Activated T-helper 17 cell treated with anti-CD3 and anti-CD28 coated beads, Interleukin-2, amount 50 U/mL, for 72 hours (primary cell): ENCODE measurements around the gene ADORA3. TPM values are rescaled to one million over a fixed set of nuclear protein-coding genes. Genes with fewer than 3 reads are reported as not detected.

ENCODE experiments used
- ATAC-seq: fragments of 150-1000 bp; cut with Tn5 transposase; replicated peaks from 2 replicates; pipeline ENCODE4 v1.10.0; 2021; ENCODE audit warnings: mild to moderate bottlenecking, moderate library complexity
- H3K27ac Mint-ChIP-seq: one replicate; pipeline ENCODE4 v1.8.0; 2022; ENCODE audit warnings: mixed read lengths
- H3K27me3 Mint-ChIP-seq: one replicate; pipeline ENCODE4 v1.8.0; 2022; ENCODE audit warnings: mixed read lengths
- H3K36me3 Mint-ChIP-seq: one replicate; pipeline ENCODE4 v1.8.0; 2022; ENCODE audit warnings: low read depth, mild to moderate bottlenecking, mixed read lengths
- H3K4me1 Mint-ChIP-seq: one replicate; pipeline ENCODE4 v1.8.0; 2022; ENCODE audit warnings: mixed read lengths
- H3K4me3 Mint-ChIP-seq: one replicate; pipeline ENCODE4 v1.8.0; 2022; ENCODE audit warnings: mild to moderate bottlenecking, mixed read lengths
- H3K9me3 Mint-ChIP-seq: one replicate; pipeline ENCODE4 v1.8.0; 2022; ENCODE audit warnings: mixed read lengths
- total RNA-seq, 2 donors: library from RNA; stranded (reverse); gene quantifications; one replicate each; pipeline ENCODE4 v1.2.3, GENCODE V29; 2022

Gene ADORA3
- total RNA-seq, 2 donors from 2014 or later, result not detected

DNA sequence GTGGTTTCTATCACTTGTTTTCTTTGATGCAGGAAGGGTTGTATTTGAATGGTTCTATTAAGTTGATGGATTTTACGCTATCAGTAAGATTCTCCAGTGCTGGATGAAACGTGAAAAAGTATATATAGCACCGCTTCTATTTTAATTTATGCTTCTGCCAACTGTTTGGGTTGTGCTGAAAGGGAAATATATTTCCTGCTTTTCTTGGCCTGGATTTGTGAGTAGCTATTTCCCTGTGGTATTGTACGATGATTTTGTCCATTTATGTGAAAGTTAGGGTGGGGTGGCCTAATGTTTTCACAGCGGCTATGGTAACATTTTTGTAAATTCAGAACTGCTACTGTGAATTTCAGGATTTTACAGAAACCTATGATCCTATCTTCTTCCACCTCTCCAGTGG is 29.3 kb downstream of the ADORA3 start:
- H3K4me3 Mint-ChIP-seq, result no peak overlapping the region
- H3K27me3 Mint-ChIP-seq, result no peaks in the 10 kb centered on the region
- peaks cover 37% of the 10 kb centered on the region for H3K4me1 Mint-ChIP-seq
- ATAC-seq, result no peak
- H3K9me3 Mint-ChIP-seq, result peaks cover 5% of the 10 kb centered on the region
- H3K27ac Mint-ChIP-seq, result peak overlapping the region; percentile 83
- peaks cover 22% of the 10 kb centered on the region for H3K36me3 Mint-ChIP-seq

DNA sequence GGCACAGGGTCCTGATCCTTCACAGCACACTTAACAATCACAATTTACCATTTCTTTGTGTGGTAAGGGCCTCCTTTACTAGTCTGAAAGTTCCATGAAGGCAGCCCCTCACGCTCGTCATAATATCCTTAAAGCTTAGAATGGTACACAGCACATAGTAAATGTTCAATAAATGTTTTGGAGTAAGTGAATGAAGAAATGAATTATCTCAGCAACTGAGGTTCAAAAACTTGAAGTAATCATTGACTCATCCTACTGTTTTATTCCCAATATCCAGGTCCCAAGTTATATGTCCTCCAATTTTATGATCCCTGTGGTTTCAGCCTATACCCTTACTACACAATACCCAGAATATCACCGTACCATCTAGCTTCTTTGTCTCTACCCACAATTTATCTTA is 31.9 kb downstream of the ADORA3 start:
- Mint-ChIP-seq H3K9me3 (no peaks in the 10 kb centered on the region), H3K27me3 (no peaks in the 10 kb centered on the region), H3K4me1 (peaks cover 17% of the 10 kb centered on the region), H3K36me3 (peaks cover 7% of the 10 kb centered on the region), H3K27ac (no peak overlapping the region), H3K4me3 (no peak overlapping the region)
- ATAC-seq, result no peak

DNA sequence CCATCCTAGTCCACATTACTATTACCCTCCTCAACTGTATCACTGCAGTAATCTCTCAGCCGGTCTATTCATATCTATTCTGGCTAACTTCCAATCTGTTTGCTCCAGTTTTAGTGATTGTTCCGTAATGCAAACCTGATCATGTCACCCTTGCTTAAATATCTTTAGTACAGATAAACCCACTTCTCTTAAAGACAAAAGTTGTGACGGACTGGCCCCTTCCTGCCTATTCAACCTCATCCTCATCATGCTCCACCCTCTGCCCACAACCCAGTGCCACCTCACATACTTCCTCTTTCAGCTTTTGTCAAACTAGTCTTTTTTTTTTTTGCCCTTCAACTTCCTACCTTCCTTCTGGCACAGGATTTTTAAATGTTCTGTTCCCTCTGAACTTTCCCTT is 32.4 kb downstream of the ADORA3 start:
- peak; percentile 78 for ATAC-seq
- no peaks in the 10 kb centered on the region for H3K9me3 Mint-ChIP-seq
- peaks cover 7% of the 10 kb centered on the region for H3K36me3 Mint-ChIP-seq
- H3K27me3 Mint-ChIP-seq, result no peaks in the 10 kb centered on the region
- H3K4me3 Mint-ChIP-seq, result no peak overlapping the region
- no peak overlapping the region for H3K27ac Mint-ChIP-seq
- H3K4me1 Mint-ChIP-seq, result peaks cover 15% of the 10 kb centered on the region

DNA sequence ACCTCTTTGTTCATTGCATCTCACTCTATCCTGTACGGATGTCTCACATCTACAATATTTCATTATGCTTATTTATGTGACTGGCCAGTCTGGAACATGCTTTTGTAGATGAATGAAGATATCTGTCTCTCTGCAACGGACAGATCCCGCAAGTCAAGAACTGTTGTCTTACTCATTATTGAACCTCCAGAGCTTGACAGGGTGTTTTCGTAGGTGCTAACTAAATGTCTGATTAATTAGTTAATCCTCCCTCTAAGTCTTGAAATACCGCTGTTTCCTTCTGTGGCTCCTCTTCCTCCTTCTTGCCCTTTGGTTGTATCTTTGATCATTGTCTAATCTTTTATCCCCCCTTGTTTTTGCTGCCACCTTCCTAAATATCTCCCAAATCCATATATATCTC is 32.8 kb downstream of the ADORA3 start:
- Mint-ChIP-seq H3K36me3 (peaks cover 7% of the 10 kb centered on the region), H3K4me3 (no peak overlapping the region), H3K27ac (no peak overlapping the region), H3K27me3 (no peaks in the 10 kb centered on the region), H3K4me1 (peaks cover 11% of the 10 kb centered on the region), H3K9me3 (no peaks in the 10 kb centered on the region)
- ATAC-seq, result peak; percentile 7

DNA sequence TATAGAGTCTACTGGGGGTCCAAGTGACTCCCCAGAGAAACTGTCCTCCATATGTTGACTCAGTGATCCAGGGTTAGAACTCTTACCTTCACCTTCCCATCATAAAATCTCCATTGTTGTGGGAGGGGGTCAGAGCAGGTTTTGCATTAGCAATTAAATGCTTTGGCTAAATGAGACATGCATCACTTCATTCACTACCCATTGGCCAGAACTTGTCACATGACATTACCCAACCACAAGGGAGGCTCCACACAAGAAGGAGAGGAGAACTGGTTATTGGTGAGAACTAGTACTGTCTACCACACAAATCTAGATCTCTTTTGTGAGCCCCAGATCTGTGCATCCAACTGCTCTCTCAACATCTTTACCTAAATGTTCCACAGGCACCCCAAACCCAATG is 33.9 kb downstream of the ADORA3 start:
- H3K4me1 Mint-ChIP-seq, result peaks cover 6% of the 10 kb centered on the region
- H3K27me3 Mint-ChIP-seq, result no peaks in the 10 kb centered on the region
- H3K36me3 Mint-ChIP-seq, result peaks cover 12% of the 10 kb centered on the region
- H3K9me3 Mint-ChIP-seq, result no peaks in the 10 kb centered on the region
- H3K4me3 Mint-ChIP-seq, result no peak overlapping the region
- no peak for ATAC-seq
- H3K27ac Mint-ChIP-seq, result no peak overlapping the region

DNA sequence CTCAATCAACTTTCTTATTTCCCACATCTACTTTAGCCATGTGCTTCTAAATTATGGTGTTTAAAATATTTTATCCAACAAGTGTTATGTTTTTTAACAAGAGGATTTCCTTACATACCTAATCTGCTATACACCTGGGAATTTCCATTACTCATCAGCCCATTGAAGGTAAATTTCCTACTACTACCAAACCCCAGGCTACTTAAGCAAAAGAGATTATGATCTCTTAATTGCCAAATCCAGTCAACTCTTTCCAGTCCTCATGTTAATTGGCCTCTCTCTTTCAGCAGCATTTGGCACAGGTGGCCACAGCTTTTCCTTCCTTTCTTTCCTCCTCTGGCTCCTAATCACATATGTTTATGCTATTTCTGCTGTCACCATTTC is 34.7 kb downstream of the ADORA3 start:
- Mint-ChIP-seq H3K9me3 (no peaks in the 10 kb centered on the region), H3K4me1 (peaks cover 6% of the 10 kb centered on the region), H3K27me3 (no peaks in the 10 kb centered on the region), H3K4me3 (no peak overlapping the region), H3K36me3 (peaks cover 18% of the 10 kb centered on the region), H3K27ac (no peak overlapping the region)
- ATAC-seq, result no peak

DNA sequence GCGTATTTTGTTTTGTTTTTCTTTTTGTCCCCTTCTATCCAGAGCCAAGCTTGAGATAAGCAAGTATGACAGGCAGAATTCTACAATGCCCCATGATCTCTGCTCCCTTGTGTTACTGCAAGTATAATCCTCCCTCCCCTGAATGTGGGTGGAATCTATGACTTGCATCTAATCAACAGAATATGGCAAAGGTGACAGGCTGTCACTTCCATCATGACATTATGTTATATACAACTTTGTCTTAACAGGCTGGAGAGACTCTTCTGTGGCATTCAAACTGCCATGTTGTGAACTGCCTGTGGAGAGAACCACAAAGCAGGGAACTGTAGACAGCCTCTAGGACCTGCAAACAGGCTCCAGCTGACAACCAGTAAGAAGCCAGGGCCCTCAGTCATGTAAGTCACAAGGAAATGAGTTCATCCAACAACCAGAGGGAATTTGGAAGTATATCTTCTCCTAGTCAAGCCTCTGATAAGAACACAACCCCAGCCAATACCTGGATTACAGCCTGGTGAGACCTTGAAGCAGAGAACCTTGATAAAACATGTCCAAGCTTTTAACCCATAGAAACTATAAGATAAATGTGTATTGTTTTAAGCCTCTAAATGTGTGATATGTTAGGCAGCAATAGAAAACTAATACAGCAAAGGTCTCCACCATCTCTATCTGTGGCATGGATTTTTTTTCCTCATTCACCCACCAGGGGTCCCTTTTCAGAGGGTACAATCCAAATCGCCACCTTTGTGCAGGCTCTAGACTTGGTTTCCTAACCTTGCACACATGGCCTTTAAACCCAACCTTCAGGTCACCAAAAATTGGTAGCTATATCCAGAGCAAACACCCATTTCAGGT is 35.3 kb downstream of the ADORA3 start:
- H3K4me3 Mint-ChIP-seq, result no peak overlapping the region
- peaks cover 24% of the 10 kb centered on the region for H3K36me3 Mint-ChIP-seq
- H3K4me1 Mint-ChIP-seq, result peaks cover 12% of the 10 kb centered on the region
- no peak for ATAC-seq
- no peak overlapping the region for H3K27ac Mint-ChIP-seq
- H3K27me3 Mint-ChIP-seq, result no peaks in the 10 kb centered on the region
- no peaks in the 10 kb centered on the region for H3K9me3 Mint-ChIP-seq

DNA sequence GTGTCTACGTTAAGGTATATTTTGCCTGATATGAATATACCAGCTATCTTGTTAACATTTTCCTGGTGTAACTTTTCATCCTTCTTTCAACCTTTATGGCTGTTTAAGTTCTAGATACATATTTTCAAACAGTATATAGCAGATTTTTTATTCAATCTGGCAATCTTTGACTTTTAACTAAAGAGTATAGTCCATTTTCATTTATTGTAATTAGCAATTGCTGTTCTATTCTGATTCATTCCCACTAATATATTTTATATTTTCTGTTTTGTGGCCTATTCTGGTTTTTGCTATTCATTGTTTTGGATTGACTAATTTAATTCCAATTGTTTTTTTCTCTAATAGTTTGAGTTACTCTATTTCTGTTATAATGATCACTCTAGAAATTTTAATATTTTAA is 37.0 kb downstream of the ADORA3 start:
- H3K4me1 Mint-ChIP-seq, result peaks cover 10% of the 10 kb centered on the region
- H3K9me3 Mint-ChIP-seq, result no peaks in the 10 kb centered on the region
- no peak for ATAC-seq
- H3K4me3 Mint-ChIP-seq, result no peak overlapping the region
- peaks cover 34% of the 10 kb centered on the region for H3K36me3 Mint-ChIP-seq
- H3K27me3 Mint-ChIP-seq, result no peaks in the 10 kb centered on the region
- H3K27ac Mint-ChIP-seq, result no peak overlapping the region

DNA sequence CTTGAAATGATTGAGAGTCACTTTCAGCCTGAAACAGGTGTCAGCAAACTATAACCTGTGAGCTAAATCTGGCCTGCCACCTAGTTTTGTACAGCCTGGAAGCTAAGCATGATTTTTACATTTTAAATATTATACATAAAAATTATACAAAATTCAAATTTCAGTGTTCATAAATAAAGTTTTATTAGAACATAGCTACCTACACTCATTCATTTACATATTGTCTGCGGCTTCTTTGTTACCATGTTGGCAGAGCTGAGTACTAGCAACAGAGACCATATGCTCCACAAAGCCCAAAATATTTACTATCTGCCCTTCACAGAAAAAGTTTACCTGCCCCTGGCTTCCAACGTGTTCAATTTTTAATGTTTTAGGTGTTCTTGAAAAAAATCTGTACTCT is 37.7 kb downstream of the ADORA3 start:
- Mint-ChIP-seq H3K9me3 (no peaks in the 10 kb centered on the region), H3K27ac (no peak overlapping the region)

DNA sequence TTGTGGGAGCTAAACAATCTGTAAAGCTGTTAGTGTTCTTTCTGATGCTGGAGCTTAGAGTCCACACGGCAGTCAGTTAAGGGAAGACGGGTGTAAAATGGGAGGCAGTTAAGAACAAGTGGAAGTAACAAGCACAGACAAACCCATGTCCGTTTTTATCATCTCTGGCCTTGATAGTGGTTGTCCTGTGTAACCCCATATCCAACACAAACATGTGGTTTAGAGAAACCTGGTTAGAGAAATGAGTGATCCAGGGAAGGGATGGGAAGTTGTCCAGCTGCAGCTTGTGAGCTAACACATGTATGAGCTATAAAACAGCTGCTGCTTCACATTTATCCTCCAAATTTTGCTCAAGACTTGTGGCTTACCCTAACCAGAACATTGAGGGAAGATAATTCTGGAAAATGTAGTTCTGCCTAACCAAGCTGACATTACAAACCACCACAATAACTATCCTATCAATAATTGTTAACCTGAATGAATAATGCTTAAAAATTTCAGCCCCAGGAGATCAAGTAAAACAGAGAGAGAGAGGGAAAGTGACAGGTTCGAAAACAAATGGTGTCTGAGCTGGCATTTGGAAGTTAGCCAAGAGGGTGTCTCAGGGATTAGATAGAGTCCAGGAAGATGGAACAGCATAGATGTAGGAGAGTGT is 40.3 kb downstream of the ADORA3 start:
- no peak overlapping the region for H3K4me3 Mint-ChIP-seq
- H3K4me1 Mint-ChIP-seq, result peaks cover 10% of the 10 kb centered on the region
- H3K27me3 Mint-ChIP-seq, result no peaks in the 10 kb centered on the region
- H3K36me3 Mint-ChIP-seq, result peaks cover 65% of the 10 kb centered on the region
- ATAC-seq, result no peak
- H3K27ac Mint-ChIP-seq, result peak overlapping the region; percentile 28
- H3K9me3 Mint-ChIP-seq, result no peaks in the 10 kb centered on the region

More for the DNA sequence above, 37.7 kb downstream of the ADORA3 start:
- Mint-ChIP-seq H3K27me3 (no peaks in the 10 kb centered on the region), H3K36me3 (peaks cover 41% of the 10 kb centered on the region), H3K4me1 (peaks cover 10% of the 10 kb centered on the region), H3K4me3 (no peak overlapping the region)
- ATAC-seq, result no peak

DNA sequence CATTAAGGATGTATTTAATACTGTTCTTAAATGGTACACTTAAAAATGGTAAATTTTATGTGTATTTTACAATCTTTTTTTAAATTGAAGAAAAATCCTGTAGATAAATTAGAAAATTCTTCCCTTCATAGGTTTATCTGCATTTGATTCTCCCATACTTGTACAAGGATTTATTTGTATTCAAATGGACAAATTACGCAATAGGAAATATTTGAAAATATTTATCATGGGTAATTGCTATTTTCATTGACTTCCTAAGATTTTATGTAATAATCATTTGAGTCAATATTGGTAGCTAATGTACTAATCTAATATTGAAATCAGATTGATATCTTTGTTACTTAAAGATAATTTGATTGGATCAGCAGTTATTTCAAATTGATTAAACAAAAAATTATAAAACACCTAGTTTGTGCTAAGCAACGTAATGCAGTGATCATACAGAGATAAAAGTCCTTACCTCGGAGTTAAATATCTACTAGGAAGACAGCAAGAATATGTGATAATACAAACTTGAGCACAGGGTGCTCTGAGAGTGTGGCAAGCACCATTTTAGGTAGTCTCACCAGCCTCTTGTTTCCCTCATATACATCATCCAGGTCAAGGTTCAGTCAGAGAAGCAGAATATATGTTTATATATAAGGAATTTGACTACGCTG is 40.9 kb downstream of the ADORA3 start:
- Mint-ChIP-seq H3K9me3 (no peaks in the 10 kb centered on the region), H3K4me1 (peaks cover 10% of the 10 kb centered on the region), H3K27me3 (no peaks in the 10 kb centered on the region), H3K4me3 (no peak overlapping the region), H3K27ac (peak overlapping the region; percentile 28), H3K36me3 (peaks cover 72% of the 10 kb centered on the region)
- ATAC-seq, result no peak

DNA sequence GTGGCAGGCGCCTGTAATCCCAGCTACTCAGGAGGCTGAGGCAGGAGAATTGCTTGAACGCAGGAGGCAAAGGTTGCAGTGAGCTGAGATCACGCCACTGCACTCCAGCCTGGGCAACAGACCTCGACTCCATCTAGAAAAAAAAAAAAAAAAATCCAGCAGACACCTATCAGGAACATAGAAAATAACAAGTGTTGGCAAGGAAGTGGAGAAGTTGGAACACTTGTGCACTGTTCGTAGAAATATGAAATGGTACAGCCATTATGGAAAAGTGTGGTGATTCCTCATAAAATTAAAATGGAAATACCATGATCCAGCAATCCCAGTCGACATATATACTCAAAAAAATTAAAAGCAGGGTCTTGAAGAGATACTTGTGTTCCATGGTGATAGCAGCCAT is 41.7 kb downstream of the ADORA3 start:
- H3K36me3 Mint-ChIP-seq, result peaks cover 79% of the 10 kb centered on the region
- H3K4me3 Mint-ChIP-seq, result no peak overlapping the region
- H3K27ac Mint-ChIP-seq, result no peak overlapping the region
- peaks cover 14% of the 10 kb centered on the region for H3K4me1 Mint-ChIP-seq
- no peaks in the 10 kb centered on the region for H3K9me3 Mint-ChIP-seq
- no peak for ATAC-seq
- H3K27me3 Mint-ChIP-seq, result no peaks in the 10 kb centered on the region

DNA sequence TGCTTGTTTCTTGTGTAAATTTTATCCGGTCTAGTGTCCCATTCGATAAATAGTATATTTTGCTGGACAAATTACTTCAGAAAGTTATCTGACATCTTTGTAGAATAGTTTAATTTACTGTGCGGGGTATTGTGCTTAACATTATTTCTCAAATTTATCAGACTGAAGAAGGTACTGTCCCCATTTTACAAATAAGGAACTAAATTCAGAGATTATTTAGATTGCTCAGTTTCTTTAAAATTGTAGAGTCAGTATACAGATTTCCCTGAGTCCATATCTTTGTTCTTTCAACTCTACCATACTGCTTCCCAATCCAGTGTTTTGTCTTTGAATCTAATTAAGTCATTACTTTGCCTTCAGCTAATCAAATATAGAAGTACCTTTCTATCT is 47.8 kb downstream of the ADORA3 start:
- H3K4me1 Mint-ChIP-seq, result peaks cover 46% of the 10 kb centered on the region

DNA sequence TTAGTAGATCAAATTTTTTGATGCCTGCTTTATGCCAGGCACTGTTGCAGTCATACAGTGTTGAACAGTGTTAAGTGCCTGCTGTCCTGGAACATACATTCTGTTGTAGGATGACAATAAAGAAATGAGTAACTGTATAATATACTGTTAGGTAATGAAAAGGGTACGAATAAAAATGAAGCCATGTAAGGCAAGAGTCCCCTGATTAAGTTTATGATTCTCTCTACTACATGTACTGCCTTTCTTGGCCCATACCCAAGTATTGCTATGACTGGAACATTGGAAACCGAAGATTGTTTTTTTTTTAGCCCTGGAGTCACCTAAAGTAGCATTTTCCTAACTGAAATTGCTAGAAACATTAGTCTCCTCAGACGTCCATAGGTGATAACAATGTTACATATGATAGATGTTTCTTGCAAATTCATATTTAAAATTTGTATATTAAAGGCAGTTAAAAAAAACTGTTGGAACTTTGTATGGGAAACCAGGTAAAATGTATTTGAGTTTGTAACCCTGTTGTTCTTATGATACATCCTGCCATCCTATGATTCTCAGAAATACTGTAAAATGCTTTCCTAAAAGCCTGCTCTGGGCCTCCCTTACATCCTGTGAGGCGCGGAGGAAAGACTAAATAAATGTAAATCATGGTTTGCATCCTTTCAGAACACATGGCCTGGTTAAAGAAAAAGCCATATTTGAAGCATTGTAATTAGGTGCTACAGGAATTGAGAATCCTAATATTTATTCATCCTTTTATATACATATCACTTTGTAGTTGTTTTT is 48.4 kb downstream of the ADORA3 start:
- Mint-ChIP-seq H3K4me3 (peak overlapping the region; percentile 74), H3K36me3 (peaks cover 96% of the 10 kb centered on the region), H3K27me3 (no peaks in the 10 kb centered on the region), H3K9me3 (no peaks in the 10 kb centered on the region), H3K4me1 (peaks cover 46% of the 10 kb centered on the region), H3K27ac (peak overlapping the region; percentile 86)
- peak; percentile 95 for ATAC-seq

More for the DNA sequence above, 47.8 kb downstream of the ADORA3 start:
- no peaks in the 10 kb centered on the region for H3K27me3 Mint-ChIP-seq
- H3K9me3 Mint-ChIP-seq, result no peaks in the 10 kb centered on the region
- ATAC-seq, result no peak
- peaks cover 98% of the 10 kb centered on the region for H3K36me3 Mint-ChIP-seq
- H3K4me3 Mint-ChIP-seq, result peak overlapping the region; percentile 74
- H3K27ac Mint-ChIP-seq, result peak overlapping the region; percentile 86
